Body of pancreas (tissue), 4 donors: ENCODE data around the gene LOXHD1.

Experiments
- POLR2A ChIP-seq, 3 donors: fragments of 450-650 bp; IDR thresholded peaks; one replicate each; pipeline ENCODE4 v1.6.1; 2016; ENCODE audit warnings: antibody characterized with exemption in 3 of 3, mild to moderate bottlenecking in 2 of 3
- TF ChIP-seq, protein P1 (sequence below), 7 experiments: fragments of 450-650 bp in 4 of 7; fragments of 200-600 bp in 3 of 7; sonication (generic) in 3 of 7; IDR thresholded peaks; one replicate each; pipeline ENCODE4 v1.5.1; 2016 to 2019; ENCODE audit warnings: antibody characterized with exemption in 7 of 7

GRCh38 chr18:46587600-46587999, 69.4 kb downstream of the LOXHD1 start:
- TF ChIP-seq, protein P1, sequence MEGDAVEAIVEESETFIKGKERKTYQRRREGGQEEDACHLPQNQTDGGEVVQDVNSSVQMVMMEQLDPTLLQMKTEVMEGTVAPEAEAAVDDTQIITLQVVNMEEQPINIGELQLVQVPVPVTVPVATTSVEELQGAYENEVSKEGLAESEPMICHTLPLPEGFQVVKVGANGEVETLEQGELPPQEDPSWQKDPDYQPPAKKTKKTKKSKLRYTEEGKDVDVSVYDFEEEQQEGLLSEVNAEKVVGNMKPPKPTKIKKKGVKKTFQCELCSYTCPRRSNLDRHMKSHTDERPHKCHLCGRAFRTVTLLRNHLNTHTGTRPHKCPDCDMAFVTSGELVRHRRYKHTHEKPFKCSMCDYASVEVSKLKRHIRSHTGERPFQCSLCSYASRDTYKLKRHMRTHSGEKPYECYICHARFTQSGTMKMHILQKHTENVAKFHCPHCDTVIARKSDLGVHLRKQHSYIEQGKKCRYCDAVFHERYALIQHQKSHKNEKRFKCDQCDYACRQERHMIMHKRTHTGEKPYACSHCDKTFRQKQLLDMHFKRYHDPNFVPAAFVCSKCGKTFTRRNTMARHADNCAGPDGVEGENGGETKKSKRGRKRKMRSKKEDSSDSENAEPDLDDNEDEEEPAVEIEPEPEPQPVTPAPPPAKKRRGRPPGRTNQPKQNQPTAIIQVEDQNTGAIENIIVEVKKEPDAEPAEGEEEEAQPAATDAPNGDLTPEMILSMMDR (IDR thresholded peaks at IDR 0.05), result no peak
- TF ChIP-seq POLR2A (IDR thresholded peaks at IDR 0.05), result no peak
